ENCODE results near the gene LILRA6. TPM values are rescaled to one million over a fixed set of nuclear protein-coding genes. Genes with fewer than 3 reads are reported as not detected.
"Not testable (repeated sequence)": the region's sequence is repeated elsewhere in the genome, so short reads cannot be mapped to it uniquely, and the experiment has no call there.

The LILRA6 gene
- total RNA-seq = under 1 TPM in 1 of 2 donors, not detected in 1; 0.23 TPM

DNA sequence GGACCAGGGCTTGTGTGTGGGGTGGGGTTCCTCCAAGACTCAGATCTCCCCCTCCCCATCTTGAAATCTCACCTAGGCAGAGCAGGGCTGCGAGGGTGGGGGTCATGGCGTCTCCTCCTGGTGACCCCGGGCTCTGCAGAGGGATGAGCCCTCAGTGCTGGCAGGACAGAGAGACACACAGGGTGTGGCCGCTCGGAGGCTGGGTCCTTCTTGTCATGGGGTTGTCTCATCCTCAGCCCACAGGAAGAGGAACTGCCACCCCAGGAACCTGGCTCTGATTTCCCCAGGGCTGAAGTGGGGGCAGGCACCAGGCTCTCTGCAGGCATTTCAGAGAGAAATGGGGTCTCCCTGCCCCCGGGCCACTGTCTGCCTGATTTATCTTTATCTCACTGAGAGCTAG, at the start of gene LILRA6:
TSS of gene LILRA6 (minus strand) at position 145 of the 400 bp plus-strand sequence.
- DNase-seq (ENCODE audit: low spot score); H3K36me3 ChIP-seq; H3K4me1 ChIP-seq (replicated peaks); H3K27ac ChIP-seq; H3K27me3 ChIP-seq (replicated peaks; ENCODE audit: insufficient read depth); H3K4me3 ChIP-seq; intact Hi-C loops (cut with DNase I); H3K9me3 ChIP-seq: not testable (repeated sequence)
- 73% methylated on average over 3 of the region's 6 CpGs for WGBS

DNA sequence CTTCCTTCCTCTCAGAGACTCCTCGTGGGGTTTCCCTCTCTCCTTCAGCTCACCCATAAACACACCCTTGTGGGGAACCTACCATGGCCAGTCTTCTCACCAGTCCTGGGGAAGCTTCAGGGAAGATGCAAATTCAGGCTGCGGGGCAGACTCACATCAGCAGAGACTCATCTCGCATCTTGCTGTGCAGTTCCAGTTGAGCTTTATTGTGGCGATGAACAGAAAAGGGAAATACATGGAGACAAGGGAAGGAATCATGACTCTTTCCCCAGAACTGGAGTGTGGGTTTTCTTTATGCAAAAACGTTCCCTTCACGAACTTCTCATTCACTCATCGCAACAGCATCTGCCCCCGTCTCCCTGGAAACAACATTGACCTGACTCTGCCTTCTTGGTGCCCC, 46.6 kb upstream of the LILRA6 start:
- H3K4me1 ChIP-seq (replicated peaks); H3K27ac ChIP-seq; H3K27me3 ChIP-seq (replicated peaks; ENCODE audit: insufficient read depth); H3K9me3 ChIP-seq; H3K4me3 ChIP-seq; H3K36me3 ChIP-seq; DNase-seq (ENCODE audit: low spot score); intact Hi-C loops (cut with DNase I): not testable (repeated sequence)
- WGBS = 58% methylated on average over 8 of the region's 8 CpGs

DNA sequence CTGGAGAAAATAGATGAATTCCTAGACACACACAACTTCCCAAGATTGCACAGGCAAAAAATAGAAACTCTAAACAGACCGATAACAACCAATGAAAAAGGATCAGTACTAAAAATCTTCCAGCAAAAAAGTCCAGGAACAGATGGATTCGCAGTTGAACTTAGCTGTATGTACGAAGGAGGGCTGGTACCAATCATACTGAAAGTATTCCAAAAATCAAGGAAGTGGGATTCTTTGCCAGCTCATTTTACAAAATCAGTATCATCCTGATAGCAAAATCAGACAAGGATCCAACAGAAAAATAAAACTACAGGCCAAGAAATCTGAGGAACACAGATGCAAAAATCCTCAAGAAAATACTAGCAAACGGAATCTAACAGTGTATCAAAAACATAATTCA, 44.9 kb upstream of the LILRA6 start:
- Histone ChIP-seq H3K27ac (no peak overlapping the region), H3K4me3 (no peak overlapping the region)

DNA sequence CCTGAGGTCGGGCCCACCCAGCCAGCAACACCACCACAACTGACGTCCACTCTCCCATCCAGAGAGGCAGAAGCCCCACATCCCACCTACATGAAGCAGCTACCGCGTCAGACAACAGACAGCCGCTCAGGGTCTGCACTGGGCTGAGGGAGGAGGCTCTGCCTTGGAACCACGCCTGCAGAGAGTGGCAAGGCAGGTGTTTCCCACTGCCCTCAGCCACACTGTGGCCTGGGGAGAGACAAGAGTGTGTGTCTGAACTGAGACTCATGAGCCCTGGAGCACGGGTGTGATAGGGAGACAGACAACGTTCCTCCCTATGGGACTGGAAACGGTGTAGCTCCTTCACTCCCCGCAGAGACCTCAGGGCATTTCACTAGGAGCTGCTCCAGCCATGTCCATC, 43.7 kb upstream of the LILRA6 start:
- 20% methylated on average over 1 of the region's 10 CpGs for WGBS

More for the DNA sequence above, 44.9 kb upstream of the LILRA6 start:
- TF ChIP-seq POLR2AphosphoS5 (IDR thresholded peaks at IDR 0.05) (no peak), POLR2A (IDR thresholded peaks at IDR 0.05) (no peak)
- TF ChIP-seq, protein P1, sequence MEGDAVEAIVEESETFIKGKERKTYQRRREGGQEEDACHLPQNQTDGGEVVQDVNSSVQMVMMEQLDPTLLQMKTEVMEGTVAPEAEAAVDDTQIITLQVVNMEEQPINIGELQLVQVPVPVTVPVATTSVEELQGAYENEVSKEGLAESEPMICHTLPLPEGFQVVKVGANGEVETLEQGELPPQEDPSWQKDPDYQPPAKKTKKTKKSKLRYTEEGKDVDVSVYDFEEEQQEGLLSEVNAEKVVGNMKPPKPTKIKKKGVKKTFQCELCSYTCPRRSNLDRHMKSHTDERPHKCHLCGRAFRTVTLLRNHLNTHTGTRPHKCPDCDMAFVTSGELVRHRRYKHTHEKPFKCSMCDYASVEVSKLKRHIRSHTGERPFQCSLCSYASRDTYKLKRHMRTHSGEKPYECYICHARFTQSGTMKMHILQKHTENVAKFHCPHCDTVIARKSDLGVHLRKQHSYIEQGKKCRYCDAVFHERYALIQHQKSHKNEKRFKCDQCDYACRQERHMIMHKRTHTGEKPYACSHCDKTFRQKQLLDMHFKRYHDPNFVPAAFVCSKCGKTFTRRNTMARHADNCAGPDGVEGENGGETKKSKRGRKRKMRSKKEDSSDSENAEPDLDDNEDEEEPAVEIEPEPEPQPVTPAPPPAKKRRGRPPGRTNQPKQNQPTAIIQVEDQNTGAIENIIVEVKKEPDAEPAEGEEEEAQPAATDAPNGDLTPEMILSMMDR (IDR thresholded peaks at IDR 0.05) = no peak
- intact Hi-C loops (cut with DNase I) = no loop called here
- WGBS = 60% methylated on average over 4 of the region's 4 CpGs
- DNase-seq (ENCODE audit: low spot score) = no peak
- H3K4me1 ChIP-seq (replicated peaks) = no peaks in the 10 kb centered on the region
- H3K27me3 ChIP-seq (replicated peaks; ENCODE audit: insufficient read depth) = no peaks in the 10 kb centered on the region
- no peaks in the 10 kb centered on the region for H3K9me3 ChIP-seq
- H3K36me3 ChIP-seq = no peaks in the 10 kb centered on the region

DNA sequence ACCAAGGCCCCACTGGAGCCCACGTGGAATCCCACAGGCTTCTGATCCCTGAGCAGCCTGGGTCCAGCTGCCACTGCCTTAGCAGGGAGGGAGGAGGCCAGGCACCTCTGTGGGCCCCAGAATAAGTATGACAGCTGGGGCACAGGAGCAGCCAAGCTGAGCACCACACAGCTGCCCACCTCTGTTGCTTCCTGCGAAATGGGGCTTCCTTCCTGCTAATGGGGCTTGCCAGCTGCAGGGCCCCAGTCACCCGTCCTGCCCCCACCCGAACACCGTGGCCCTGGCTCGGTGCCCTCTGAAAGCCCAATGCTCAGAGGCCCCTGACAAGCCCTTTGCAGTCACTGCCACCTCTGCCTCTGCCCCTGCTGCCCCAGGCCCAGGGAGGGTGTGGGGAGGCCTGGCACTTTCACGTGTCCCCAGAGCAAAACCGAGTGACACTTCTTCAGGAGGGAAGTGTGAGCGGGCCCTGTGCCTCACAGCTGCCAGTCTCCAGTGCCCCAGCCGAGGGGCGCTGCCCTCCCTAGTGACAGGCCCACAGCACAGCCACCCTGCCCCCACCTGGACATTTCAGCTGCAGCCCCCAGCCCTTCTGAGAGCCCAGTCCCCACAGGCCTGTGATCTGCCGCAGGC, 43.0 kb upstream of the LILRA6 start:
- H3K9me3 ChIP-seq; H3K4me3 ChIP-seq; H3K27me3 ChIP-seq (replicated peaks; ENCODE audit: insufficient read depth); DNase-seq (ENCODE audit: low spot score); H3K4me1 ChIP-seq (replicated peaks); H3K36me3 ChIP-seq; H3K27ac ChIP-seq; intact Hi-C loops (cut with DNase I): not testable (repeated sequence)
- WGBS = 66% methylated on average over 11 of the region's 12 CpGs

More for the DNA sequence above, 43.7 kb upstream of the LILRA6 start:
- intact Hi-C loops (cut with DNase I); H3K27ac ChIP-seq; H3K36me3 ChIP-seq; DNase-seq (ENCODE audit: low spot score); H3K4me3 ChIP-seq; H3K27me3 ChIP-seq (replicated peaks; ENCODE audit: insufficient read depth); H3K4me1 ChIP-seq (replicated peaks); H3K9me3 ChIP-seq: not testable (repeated sequence)

DNA sequence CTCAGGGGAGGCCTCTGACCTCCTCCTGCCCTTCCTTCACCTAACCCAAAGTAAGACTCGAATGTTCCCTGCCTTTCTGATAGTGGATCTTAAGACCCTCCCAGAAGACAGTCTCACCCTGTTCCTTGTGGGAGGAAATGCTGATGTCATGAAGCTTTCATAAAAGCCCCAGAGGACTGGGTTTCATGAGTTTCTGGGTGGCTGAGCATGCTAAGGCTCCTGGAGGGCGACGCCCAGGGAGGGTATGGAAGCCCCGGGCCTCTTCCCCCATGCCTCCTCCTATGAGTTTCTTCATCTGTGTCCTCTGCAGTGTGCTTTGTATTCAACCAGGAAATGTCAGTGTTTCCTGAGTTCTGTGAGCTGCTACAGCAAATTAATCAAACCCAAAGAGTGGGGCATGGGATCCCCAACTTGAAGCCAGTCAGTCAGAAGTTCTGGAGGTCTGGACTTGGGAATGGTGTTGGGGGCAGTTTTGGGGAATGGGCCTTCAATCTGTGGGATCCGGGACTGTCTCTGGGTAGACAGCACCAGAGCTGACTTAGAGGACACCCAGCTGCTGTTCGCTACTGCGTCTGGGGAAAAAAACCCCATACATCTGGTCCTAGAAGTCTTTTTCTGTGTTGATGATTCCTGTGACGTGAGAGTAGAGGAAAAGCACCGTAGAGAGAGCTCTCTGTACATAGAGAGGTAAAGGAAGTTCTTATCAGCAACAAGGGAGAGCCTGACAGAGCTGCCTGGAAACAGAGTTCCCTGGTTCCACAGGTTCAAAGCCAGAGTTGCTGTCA, 40.3 kb upstream of the LILRA6 start:
- no peak for DNase-seq (ENCODE audit: low spot score)
- H3K27me3 ChIP-seq (replicated peaks; ENCODE audit: insufficient read depth) = peaks cover 6% of the 10 kb centered on the region
- WGBS = 51% methylated on average over 9 of the region's 9 CpGs
- intact Hi-C loops (cut with DNase I) = no loop called here
- H3K4me1 ChIP-seq (replicated peaks) = no peaks in the 10 kb centered on the region
- TF ChIP-seq POLR2A (IDR thresholded peaks at IDR 0.05) = no peak
- no peak for TF ChIP-seq POLR2AphosphoS5 (IDR thresholded peaks at IDR 0.05)
- TF ChIP-seq, protein P1 (IDR thresholded peaks at IDR 0.05) = no peak
- no peak overlapping the region for H3K4me3 ChIP-seq
- no peaks in the 10 kb centered on the region for H3K36me3 ChIP-seq
- no peaks in the 10 kb centered on the region for H3K9me3 ChIP-seq
- no peak overlapping the region for H3K27ac ChIP-seq

DNA sequence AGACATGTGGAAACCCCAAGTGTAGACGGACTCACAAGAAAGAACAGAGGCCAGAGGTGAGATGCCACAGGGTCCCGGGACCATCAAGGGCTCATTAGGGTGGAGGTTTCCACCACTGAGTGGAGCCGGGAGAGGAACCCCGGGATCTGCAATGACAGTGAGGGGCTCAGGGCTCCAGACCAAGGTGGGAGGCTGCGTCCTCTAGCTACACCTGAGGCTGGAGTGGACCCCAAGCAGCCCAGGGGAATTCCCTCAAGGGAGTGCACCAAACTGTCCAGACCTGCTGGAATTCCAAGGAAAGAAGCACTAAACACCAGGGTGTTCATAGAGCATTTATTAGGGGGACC, 39.1 kb upstream of the LILRA6 start:
- H3K36me3 ChIP-seq; H3K27me3 ChIP-seq (replicated peaks; ENCODE audit: insufficient read depth); DNase-seq (ENCODE audit: low spot score); intact Hi-C loops (cut with DNase I); H3K9me3 ChIP-seq; H3K4me1 ChIP-seq (replicated peaks); H3K27ac ChIP-seq; H3K4me3 ChIP-seq: not testable (repeated sequence)
- 80% methylated on average over 5 of the region's 5 CpGs for WGBS
